Stimulated activated CD4-positive, alpha-beta T cell treated with anti-CD3 and anti-CD28 coated beads, Interleukin-15, amount 100 ng/mL, for 48 hours (primary cell): Measurements from ENCODE around the gene UPF3B.
A peak's percentile ranks its signal among the peaks of the same experiment; 100 is the strongest.
"Not testable (repeated sequence)": the region's sequence is repeated elsewhere in the genome, so short reads cannot be mapped to it uniquely, and the experiment has no call there.

ENCODE experiments used
- DNase-seq, 2 donors: peaks; one replicate each; pipeline ENCODE4 v3.0.0-alpha.2; 2020; ENCODE audit warnings: low read depth in 2 of 2

UPF3B gene

DNA sequence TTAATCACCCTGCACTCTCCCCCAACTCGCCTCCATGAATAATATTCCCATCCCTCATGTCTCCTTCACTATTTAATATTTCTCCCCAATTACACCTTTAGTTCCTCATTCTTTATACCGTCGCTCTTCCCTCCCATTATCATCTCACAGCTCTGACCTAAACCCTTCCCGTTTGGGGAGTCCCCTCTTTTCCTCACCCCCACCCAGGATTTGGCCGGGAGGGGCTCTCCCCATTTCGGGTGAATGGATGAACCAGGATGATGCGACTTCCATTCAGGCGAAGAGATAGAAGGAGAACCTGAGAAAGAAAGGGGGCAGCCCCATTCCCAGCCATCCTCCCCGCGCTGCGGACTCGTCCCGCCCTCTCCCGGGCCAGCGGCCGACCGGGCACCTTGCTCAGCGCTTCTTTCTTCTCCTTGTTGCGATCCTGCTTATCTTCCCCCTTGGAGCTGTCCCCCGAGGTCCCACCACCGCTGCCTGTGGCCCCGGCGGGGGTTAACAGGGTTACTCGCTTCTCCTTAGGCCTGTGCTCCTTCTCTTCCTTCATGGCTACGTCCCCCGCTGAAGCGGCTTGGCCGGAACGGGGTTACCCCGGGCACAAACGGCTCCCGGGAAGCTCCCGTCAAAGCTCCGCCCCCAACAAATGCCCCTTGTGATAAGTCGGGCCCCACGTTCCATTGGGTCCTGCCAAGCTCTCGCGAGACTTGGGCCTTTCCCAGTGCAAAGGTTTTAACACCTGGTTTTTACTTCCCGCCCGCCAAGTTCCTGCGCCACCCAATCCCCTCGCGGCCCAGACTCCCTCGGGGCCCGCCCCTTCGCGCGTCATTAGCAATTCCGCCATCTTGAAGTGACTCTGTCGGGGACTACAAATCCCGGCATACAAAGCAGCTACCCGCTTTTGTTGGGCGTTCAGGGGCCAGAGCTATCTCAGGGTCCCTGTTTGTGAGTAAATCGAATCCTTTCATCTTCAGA lies at the start of gene UPF3B:
Gene UPF3B, minus strand, starts transcription at position 582 of the 972 bp plus-strand sequence. Its CDS starts 35 bp downstream, at position 547.
- peak; percentile 89 to 92 for DNase-seq

GRCh38 chrX:119900976-119901375 lies 48.2 kb upstream of the UPF3B start:
- no peak for DNase-seq

DNA sequence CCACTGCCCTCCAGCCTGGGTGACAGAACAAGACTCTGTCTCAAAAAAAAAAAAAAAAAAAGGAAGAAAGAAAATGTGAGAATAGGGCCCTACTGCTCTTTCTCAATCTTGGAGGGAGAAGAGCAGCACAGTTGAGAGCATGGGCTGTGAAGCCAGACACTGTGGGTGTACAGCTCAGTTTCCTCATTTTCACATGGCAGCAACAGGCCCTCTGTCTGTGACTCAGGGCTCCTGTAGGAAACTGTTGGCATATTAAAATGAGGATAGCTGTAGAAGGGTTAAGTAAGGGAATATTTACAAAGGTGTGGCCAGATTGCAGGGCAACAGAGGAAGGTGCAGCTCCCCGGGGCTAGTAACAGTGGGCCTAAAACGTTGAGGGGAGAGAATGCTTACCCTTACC lies 46.4 kb upstream of the UPF3B start:
- no peak for DNase-seq

DNA sequence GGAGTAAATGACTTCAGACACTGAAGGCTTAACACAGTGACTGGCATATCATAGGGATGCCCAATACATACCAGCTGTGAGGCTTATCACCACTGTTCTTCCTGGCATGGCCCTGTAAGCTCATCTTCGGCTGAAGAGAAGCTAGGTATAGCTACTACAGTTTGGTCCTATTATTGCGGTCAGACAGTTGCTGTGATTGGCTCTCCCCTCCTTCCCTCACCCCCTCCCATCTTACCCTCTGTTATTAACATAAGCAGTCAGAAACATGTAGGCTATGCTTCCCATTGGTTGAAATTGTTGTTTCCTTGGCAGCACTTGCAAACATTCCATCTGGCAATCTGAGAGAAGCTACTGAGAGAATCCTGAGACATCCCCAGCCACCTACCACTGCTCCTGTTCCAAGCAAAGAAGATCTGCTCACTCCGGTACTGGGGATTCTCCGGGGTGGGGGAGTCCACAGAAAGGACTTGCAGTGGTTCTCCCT lies 43.1 kb upstream of the UPF3B start, which contains the start of gene AKAP14:
Gene AKAP14, plus strand, starts transcription at position 51 of the 484 bp plus-strand sequence. CDS start 7,331 bp downstream, outside the sequence.
- no peak for DNase-seq

GRCh38 chrX:119891961-119892692 lies 39.4 kb upstream of the UPF3B start:
- not testable (repeated sequence) for DNase-seq

DNA sequence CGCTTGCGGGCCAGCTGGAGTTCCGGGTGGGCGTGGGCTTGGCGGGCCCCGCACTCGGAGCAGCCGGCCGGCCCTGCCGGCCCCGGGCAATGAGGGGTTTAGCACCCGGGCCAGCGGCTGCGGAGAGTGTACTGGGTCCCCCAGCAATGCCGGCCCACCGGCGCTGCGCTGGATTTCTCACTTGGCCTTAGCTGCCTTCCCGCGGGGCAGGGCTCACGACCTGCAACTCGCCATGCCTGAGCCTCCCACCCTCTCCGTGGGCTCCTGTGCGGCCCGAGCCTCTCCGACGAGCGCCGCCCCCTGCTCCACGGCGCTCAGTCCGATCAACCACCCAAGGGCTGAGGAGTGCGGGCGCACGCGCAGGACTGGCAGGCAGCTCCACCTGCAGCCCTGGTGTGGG lies 37.9 kb upstream of the UPF3B start:
- not testable (repeated sequence) for DNase-seq

GRCh38 chrX:119887721-119888425 lies 35.1 kb upstream of the UPF3B start:
- DNase-seq = peak in 1 of 2 donors; percentile 49

- DNase-seq = no peak
Measured at GRCh38 chrX:119885554-119886428, 33.0 kb upstream of the UPF3B start.

DNA sequence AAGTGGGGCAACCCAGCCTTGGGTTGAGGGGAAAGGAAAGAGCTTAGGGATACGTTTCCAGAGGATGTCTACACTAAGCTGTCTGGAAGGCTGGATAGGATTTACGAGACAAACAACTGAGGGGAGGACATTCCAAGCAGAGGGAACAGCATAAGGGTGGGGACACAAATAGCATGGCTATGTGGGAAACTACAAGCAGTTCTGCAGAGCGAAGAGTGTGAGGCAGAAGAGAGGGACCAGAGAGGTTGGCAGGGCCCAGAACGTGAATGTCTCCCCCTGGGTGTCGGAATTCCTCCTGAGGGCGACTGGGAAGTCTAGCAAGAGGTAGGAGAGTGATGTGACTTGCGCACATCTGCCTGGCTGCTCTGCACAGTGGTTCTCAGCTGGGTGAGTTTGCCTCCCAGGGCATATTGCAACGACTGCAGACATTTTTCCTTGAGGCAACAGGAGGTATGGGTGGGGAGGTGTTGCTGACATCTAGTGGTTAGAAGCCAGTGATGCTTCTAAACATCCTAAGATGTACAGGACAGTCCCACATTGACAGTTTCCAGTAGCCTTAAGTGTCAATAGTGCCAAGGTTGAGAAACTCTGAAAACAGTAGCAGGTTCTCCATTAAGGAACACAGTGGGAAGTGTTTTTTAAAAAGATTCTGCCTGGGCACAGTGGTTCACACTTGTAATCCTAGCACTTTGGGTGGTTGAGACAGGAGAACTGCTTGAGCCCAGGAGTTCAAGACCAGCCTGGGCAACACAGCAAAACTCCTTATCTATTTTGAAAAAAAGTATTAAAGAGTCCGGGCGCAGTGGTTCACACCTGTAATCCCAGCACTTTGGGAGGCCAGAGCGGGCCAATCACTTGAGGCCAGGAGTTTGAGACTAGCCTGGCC lies 28.0 kb upstream of the UPF3B start:
- DNase-seq = no peak

GRCh38 chrX:119880076-119880475 lies 27.3 kb upstream of the UPF3B start:
- no peak for DNase-seq

- DNase-seq = no peak
Measured at GRCh38 chrX:119878740-119879139, 26.0 kb upstream of the UPF3B start.

DNA sequence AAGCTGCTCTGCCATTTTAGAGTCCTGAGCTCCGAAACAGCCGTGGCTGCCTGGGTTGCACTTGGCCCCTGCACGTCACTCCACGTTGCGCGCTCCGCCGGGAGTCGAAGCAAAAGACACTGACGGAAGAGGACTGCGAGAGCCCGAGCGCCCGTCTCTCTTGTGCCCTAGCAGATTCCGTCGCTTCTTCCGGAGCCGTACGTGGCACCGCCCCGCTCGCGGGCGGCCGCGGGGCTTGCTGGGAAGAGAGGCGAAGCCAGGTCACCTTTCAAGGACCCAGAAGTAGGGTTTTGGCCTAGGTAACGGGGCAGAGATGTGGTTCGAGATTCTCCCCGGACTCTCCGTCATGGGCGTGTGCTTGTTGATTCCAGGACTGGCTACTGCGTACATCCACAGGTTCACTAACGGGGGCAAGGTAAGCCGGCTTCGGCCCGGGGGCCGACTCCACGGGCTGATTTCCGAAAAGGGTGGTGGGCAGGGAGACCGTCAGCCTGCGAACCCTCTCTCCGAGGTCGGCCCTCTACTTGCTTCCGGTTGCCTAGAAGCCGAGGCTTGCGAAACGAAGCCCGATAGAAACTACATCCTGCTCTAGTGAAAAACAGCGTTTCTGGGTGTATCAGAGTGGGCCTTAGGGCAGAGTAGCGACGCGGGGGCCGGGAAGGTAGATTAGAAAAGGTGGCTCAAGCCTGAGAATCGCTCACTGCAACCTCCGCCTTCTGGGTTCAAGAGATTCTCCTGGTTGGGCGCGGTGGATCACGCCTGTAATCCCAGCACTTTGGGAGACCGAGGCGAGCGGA lies 19.0 kb upstream of the UPF3B start, which contains the start of the genes NDUFA1 and RNF113A:
Gene NDUFA1, plus strand, starts transcription at position 234 of the 797 bp plus-strand sequence. Its CDS starts 80 bp downstream, at position 314.
Gene RNF113A, minus strand, starts transcription at position 135 of the 797 bp plus-strand sequence. Its CDS starts 120 bp downstream, at position 15.
- peak; percentile 75 for DNase-seq

DNA sequence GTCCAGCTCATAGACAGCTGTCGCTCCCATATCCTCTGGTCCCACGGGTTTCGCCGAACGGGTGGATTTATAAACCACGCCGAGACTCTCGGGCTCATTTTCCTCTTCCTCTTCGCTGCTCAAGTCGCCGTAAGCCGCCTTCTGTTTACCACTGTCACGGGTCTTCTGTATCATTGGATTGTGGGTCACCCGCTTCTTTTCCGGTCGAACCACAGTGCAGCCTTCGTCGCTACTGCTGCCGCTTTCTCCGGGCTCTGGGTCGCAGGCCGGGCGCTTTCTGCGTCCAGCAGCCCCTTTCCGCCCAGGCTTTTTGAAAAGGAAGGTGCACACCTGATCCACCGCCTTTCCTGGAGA lies 18.5 kb upstream of the UPF3B start:
- no peak for DNase-seq

DNA sequence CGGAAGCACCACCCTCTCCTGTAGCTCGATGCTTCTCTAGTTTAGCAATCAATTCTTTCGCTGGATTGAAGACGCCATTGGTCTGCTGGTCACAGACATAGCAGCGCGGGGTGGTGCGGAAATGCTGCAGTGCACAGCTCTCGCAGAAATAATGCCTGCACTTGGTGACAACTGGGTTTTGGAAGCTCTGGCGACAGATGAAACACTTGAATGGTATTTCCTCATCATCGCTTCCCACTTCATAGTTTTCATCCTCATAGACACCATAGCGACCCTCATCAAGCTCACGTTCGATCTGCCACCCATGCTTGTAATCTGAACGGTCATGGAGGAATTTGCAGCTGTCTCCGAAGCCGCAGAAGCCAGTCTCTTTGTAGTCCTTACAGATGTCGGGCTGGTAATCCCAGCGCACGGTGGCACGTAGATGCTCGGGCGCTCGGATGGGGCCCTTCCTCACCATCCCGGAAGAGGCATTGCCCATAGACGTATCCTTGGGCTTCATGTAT lies 17.9 kb upstream of the UPF3B start:
- no peak for DNase-seq

DNA sequence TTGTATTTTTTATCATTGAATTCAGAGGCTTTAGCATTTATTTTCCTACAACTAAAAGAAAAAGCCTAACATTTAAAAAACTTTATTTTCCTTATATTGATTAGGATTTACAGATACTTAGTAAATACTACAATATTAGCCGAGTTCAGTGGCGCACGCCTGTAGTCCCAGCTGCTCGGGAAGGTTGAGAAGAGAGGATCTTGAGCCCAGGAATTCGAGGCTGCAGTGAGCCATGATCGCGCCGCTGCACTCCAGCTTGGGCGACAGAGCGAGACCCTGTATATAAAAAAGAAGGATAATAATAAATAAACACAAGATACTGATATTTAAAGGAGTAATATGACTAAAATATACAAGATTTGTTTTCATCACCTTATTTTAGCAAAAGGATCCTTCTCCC lies 681 bp upstream of the UPF3B start:
- DNase-seq = no peak

- DNase-seq = no peak
Measured at GRCh38 chrX:119833905-119834304, 18.9 kb downstream of the UPF3B start.

DNA sequence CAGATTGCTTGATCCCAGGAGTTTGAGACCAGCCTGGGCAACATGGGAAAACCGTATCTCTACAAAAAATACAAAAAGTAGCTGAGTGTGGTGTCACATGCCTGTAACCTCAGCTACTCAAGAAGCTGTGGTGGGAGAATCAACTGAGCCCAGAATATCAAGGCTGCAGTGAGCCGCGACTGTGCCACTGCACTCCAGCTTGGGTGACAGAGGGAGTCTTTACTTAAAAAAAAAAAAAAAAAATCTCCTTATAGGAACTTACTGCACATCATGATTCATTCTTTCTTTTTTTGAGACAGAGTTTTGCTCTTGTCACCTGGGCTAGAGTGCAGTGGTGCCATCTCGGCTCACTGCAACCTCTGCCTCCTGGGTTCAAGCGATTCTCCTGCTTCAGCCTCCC lies 24.3 kb downstream of the UPF3B start:
- no peak for DNase-seq

DNA sequence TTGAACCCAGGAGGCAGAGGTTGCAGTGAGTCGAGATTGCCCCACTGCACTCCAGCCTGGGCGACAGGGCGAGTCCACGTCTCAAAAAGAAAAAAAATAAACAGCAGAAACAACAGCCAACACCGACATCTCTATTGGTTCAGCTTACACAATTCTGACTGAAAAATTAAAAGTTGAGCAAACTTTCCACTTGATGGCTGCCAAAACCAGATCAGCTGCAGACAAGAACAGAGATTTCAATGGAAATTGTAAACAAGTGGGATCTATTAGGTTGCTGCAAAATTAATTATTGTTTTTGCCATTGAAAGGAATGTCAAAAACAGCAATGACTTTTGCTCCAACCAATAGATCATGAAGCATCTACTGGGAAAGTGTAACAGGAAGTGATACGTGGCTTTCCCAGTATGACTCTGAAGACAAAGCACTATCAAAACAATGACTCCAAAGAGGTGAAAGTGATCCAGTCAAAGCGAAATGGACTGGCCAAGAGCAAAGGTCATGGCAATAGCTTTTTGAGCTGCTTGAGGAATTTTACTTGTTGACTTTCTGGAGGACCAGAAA lies 26.3 kb downstream of the UPF3B start:
- no peak for DNase-seq
